NCI-H1930 (cell line): Measurements from ENCODE around the gene FBXW9.
"Not testable (repeated sequence)": the region's sequence is repeated elsewhere in the genome, so short reads cannot be mapped to it uniquely, and the experiment has no call there.

Experiments
- DNase-seq, 2 experiments: peaks; one replicate each; lab custom pipeline; 2025; lab: John Stamatoyannopoulos, UW

The FBXW9 gene

DNA sequence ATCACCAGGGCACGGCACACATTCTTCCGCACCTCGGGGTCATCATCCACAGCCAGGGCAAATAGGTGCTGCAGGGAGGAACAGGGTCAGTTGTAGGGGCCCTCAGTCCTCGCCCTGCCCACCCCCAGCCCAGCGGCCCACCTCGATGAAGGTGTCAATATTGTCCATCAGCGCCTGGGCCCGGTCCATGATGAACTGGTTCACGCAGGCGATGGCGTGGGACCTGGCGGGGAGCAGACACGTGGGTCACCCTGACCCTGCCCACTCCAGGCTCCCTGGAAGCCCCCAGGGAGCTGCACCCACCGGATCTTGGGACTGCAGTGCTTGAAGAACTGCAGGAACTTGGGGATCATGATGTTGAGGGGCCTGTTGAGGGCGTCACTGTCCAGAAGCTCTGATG, 18.7 kb upstream of the FBXW9 start:
- DNase-seq = no peak

DNA sequence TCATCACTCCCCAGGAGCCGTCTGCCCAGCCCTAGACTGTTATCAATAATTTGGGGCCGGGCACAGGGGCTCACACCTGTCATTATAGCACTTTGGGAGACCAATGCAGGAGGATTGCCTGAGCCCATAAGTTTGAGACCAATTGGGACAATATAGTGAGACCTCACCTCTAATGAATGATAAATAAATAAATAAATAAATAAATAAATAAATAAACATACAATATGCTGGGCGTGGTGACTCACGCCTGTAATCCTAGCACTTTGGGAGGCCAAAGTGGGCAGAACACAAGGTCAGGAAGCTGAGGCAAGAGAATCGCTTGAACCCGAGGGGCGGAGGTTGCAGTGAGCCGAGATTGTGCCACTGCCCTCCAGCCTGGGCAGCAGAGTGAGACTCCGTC, 16.9 kb upstream of the FBXW9 start:
- DNase-seq = not testable (repeated sequence)

DNA sequence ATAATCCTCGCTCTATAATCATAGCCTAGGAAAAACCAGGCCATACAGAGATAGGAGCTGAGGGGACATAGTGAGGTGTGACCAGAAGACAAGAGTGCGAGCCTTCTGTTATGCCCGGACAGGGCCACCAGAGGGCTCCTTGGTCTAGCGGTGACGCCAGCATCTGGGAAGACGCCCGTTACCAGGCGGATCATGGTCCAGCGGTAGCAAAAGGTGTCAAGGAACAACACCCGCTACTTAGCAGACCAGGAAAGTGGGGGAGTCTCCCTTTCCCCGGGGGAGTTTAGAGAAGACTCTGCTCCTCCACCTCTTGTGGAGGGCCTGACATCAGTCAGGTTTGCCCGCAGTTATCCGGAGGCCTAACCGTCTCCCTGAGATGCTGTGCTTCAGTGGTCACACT, 15.6 kb upstream of the FBXW9 start:
- DNase-seq = not testable (repeated sequence)

DNA sequence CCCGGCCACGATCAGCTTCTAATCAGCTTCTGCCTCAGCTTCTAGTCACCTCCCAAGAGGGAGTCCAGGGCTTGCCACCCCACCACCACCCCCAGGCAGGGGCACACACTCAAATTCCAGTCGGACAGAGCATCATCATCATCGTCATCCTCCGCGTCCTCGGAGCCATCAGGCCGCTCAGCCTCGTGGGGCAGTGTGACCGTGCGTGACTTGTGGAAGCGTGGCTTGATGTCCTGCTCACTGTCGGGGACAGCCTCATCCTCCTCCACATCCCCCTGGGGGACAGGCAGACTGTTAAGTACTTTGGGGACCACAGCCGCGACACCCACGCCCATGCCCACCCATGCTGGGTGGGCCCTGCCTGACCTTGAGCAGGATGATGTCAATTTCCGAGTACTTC, 14.8 kb upstream of the FBXW9 start:
- DNase-seq = no peak

DNA sequence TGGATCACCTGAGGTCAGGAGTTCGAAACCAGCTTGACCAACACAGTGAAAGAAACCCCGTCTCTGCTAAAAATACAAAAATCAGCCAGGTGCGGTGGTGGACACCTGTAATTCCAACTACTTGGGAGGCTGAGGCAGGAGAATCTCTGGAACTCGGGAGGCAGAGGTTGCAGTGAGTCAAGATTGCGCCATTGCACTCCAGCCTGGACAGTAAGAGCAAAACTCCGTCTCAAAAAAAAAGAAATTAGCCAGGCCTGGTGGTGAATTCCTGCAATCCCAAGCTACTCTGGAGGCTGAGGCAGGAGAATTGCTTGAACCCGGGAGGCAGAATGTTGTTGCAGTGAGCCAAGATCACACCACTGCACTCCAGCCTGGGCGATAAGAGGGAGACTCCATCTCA, 12.2 kb upstream of the FBXW9 start:
- no peak for DNase-seq

DNA sequence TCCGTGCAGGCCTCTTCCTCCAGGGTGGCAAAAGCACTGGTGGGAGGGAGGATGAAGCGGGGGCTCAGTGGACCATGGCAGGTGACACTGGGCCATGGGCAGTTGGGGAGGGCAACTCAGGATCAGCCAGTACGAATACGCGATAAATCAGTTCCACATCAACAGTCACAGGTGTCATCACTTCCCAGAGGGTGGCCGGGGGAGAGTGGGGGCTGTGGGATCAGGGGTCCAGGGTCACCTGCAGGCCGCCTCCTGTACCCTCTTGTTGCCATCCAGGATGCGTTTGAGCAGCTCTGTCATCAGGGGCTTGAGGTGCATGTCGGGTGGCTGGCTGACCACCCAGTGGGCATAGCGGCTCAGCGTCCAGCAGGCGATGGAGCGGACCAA, 9.9 kb upstream of the FBXW9 start:
- DNase-seq = no peak

DNA sequence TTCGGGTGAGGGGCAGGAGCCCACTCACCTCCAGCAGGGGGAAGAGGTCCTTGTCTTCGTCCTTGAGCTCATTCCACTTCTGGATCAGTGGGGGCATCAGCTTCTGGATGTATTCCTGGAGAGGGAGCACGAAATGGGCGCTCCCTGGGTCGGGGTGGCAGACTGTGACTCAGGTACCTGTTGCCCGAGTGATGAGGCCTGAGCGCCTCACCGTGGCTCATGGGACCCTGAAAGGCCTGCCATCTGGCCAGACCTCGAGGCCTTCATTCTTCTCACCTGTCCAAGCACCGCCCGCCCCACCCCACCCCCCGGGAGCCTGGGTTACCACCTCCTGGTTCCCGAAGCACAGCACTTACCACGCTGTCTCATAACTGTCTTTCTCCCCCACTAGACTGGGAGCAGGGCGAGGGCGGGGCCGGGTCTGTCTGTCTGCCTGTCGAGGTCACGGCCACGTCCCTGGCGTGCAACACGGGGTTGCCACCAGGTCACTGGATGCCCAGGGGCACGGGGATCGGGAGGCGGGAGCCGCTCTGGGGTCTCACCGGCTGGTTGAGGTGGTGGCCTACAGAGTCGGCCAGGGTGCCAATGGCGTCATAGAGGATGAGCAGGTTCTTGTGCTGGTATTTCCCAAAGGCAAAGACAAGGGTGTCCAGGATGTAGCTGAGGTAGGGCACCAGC, 9.4 kb upstream of the FBXW9 start:
- DNase-seq = no peak

DNA sequence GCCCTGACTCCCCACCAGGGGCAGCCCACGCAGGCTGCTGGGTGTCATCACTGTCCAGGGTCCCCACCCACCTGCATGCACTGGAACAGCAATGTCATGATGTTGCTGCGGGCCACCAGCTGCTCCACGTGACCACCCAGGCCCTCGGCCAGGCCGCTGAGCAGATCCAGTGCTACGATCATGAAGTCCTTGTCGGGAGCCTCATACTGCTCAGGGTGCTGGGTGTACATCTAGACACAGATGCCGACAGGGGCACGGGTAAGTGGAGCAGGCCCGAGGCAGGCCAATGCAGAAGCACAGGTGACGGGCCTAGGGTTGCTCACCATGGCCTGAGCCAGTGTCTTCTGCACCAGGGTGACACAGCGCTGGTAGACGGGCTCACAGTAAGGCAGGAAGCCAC, 8.7 kb upstream of the FBXW9 start:
- DNase-seq = no peak

DNA sequence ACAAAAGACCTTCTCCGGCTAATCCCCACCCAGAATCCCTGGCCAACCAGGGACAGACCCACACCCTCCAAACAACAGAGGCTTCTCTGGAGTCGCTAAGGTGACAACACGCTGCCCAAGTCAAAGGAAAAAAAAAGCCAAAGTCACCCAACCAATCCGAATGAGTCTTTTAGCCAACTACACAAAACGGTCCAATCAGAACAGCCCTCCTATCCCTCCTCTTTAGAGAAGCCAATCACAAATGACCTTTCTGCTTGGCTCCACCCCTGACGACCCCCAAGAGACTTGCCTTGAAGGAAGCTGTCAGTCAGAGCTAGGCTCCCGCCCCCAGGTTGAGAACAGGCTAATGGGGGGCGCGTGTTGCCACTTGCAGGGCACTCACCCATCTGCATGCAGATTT, 6.6 kb upstream of the FBXW9 start:
- peak in 1 of 2 experiments; percentile 52 for DNase-seq

DNA sequence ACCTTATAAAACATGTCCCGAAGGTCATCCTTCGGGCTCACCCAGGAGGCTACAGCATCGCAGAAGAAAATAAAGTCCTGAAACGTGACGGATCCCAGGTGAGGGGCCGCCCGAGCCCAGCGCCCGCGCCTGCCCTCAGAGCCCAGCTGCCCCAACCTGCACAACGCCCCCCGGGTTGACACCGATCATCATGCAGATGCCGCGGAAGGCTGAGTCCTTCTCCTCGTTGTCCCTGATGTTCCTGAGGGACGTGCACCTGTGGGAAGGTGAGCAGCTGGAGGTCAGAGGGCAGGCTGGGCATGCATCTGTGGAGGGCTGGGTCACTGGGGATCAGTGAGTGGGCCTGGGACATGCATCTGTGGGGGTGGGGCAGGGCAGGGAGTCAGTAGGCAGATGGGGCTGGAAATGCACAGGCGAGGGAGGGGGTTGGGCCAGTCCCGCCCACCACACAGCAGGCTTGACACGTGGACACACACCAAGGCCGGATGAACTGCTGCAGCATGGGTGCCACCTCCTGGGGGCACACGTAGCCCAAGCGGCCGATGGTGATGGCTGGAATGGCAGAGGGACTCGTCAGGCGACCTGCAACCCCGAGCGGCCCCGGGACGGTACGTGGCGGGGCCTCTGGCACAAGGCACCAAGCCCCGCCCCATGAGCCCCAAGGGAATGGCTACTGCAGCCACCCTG, 5.3 kb upstream of the FBXW9 start:
- no peak for DNase-seq

DNA sequence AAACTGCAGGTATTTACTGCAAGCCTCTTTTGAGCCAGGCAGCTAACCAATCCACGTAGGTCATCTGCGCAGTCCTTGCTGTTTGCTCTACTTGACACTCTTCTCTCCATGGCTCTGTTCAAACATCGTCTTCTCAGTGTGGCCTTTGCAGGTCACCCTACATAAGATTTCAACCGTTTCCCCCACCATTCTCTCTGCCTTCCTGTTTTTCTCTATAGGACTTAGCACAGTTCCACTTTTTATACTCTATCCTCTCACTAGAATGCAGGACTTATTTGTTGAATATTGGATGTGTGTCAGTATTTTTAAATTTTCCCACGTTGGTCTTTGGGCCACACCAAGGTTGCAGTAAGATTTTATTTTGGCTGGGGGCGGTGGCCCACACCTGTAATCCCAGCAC, 1.7 kb upstream of the FBXW9 start:
- no peak for DNase-seq

DNA sequence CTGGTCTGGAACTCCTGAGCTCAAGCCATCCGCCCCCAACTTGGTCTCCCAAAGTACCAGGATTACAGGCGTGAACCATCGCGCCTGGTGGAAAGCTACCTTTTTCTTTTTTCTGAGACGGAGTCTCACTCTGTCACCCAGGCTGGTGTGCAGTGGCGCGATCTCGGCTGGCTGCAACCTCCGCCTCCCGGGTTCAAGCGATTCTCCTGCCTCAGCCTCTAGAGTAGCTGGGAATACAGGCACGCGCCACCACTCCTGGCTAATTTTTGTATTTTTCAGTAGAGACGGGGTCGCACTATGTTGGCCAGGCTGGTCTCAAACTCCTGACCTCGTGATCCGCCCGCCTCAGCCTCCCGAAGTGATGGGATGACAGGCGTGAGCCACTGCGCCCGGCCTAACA, 994 bp upstream of the FBXW9 start:
- not testable (repeated sequence) for DNase-seq

DNA sequence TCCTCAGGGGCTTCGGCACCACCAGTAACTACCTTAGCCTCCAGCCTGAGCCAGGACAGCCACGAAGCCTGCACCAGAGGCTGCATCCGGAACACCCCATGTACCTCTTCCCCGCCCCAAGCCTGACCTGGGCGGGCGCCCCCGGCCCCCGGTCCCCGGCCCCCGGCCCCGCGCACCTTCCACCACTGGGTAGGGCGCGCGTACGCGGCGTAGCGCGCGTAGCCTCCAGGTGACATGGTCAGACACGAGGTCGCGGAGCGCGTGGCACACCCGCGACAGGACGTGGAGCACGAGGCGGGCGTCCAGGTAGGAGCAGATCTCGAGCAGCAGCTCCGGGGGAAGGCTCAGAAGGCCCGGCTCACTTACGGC, 450 bp downstream of the FBXW9 start:
- DNase-seq = no peak

DNA sequence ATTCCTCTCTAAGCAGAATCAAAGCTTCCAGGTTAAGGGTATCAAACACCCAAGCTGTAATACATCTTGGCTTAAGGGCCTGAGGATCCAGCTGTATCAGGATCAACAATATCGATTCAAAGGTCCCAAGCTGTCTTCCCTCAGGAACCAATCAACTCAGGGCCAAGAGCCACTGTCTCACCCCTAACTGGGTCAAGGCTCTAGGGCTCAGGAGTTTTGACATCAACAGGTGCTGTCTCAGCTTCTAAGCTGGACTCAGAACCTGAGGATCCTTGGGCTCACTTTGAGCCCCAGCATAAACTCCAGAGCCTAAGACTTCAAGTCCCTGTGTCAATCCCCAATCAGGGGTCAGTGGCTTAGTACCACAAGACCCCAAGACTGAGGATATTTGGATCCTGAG, 917 bp downstream of the FBXW9 start:
- no peak for DNase-seq

DNA sequence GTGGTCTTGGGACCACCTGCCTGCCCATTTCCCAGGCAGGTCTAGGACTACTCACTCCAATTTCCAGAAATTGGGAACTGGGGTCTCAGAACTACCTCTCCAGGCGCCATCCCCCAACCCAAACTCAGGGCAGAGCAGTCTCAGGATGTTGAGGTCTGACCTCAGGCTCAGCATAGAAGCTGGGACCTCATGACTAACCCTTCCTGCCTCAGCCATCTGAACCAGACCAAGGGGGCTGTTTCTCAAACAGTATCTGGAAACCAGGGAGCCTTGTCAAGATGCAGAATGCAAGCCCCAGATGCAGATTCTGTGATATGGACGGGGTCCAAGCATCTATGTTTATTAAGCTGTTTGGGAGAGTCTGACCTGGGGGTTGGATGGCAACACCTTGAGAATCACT, 1.3 kb downstream of the FBXW9 start:
- DNase-seq = no peak

DNA sequence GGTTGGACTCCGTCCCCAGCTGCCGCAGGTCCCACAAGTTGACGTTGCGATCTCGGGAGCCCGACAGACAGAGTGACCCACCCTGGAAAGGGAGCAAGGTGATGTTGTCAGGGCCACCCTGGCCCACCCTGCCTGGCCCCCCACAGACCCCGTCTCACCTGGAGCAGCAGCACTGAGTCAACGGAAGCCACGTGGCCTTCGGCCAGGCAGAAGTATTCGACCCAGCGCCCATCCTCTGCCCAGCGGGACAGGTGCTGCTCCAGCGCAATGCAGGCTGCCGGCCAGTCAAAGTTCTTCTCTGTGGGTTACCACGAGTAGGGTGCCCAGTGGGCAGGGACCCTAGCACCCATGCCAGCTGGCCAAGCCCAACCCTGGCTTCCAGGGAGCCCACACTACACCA, 1.8 kb downstream of the FBXW9 start:
- DNase-seq = no peak

DNA sequence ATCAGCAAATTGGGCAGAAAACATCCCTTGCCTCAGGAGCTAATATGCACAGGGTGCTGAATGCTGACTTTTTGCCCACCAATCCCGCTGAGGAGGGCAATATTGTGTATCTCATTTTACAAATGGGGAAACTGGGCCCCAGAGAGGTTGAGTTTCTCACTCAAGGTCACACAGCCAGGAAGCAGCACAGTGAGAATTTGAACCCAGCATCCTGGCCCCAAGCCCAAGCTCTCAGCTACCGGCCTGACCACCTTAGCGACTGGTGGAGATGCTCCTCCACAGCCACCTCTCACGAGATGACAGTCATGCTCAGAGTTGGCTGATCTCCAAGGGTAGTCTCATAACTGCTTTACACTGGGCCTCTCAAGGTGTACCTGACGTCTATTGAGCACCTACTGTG, 3.5 kb downstream of the FBXW9 start:
- no peak for DNase-seq

DNA sequence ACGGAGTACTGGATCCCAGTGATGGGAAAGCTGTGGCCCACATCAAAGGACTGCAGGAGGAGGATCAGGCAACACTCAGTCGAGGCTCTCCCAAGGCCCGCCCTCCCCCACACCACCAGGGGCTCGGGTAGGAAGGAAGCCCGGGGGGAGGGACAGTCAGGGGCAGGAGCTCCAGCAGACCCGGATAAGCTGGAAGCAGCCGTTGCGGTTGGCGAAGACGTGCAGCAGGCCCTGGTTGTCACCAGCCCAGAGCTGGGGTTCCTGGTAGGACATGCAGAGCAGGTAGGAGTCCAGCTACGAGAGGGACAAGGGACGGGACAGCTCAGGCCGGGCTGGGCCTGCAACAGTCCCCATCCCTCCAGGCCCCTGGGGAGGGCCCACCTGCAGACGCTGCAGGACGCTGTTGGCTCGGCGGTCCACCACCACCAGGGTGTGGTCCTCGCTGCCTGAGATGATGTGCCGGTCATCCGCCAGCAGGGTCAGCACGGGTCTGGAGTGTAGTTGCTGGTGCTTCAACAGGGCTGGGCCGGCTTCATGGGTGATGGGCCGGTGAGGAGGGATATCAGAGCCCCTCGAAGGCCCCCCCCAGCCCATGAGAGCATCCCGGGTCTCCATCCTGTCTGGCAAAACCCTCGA, 6.7 kb downstream of the FBXW9 start:
- no peak for DNase-seq

DNA sequence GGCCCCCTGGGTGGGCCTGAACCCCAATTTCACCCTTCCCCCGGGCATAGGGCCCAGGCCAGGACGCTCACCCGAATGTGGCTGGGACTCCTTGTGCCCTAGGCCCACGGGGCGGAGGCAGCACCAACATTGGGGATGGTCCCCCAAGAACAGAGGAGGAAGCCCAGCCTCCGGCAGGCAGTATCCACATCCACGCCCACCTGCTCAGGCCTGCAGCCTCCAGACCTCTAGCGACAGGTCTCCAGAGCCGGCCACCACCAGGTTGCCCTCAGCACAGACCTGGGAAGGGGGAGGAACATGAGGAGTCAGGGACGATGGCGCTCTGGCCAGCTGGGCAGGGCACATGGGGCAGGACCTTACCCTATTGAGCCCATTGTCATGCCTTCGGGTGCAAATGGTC, 7.4 kb downstream of the FBXW9 start:
- no peak for DNase-seq

DNA sequence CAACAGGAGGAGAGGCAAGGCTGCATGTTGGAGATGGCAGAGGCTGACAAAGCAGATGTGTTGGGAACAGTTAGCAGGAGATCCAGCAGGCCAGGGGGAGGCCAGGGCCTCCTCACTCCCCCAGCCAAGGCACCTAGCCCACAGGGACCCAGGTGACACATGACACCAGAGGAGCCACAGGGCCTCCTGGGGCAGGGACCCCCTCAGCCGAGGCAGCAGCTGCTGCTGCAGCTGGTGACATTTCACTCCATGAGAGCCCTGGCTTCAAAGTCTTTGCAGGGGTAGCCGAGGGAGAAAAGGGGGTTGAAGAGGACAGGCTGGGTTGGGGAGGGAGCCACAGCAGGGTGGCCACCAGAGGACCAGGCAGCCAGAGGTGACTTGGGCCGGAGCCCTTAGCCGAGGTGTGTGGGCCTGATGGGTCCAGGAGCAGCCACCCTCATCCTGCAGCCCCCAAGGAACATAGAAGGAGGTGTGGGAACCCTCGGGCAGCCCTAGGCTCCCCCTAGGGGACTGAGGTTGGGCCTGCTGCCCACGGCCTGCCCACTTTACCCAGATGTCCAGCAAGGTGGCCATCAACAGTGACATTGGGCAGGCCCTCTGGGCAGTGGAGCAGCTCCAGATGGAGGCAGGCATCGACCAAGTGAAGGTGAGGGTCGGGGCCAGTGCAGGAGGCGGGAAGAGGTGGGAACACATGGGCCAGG, 8.8 kb downstream of the FBXW9 start, which contains the start of gene GNG14:
GNG14 (plus strand) TSS at position 503 of the 701 bp plus-strand sequence; CDS start at position 554, 51 bp downstream.
- no peak for DNase-seq

DNA sequence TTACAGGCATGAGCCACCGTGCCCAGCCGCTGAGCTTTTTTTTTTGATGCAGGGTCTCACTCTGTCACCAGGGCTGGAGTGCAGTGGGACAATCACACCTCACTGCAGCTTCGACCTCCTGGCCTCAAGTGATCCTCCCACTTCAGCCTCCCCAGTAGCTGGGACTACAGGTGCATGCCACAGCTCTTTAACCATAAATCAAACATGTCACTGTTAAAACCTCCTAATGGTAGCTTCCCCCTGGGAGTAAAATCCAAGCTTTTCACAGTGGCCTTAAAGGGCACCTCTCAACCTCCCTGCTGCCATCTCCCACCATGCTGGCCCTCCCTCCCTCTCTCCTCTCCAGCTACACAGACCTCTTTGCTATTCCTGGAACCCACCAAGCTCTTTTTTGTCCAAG, 10.6 kb downstream of the FBXW9 start:
- no peak for DNase-seq

DNA sequence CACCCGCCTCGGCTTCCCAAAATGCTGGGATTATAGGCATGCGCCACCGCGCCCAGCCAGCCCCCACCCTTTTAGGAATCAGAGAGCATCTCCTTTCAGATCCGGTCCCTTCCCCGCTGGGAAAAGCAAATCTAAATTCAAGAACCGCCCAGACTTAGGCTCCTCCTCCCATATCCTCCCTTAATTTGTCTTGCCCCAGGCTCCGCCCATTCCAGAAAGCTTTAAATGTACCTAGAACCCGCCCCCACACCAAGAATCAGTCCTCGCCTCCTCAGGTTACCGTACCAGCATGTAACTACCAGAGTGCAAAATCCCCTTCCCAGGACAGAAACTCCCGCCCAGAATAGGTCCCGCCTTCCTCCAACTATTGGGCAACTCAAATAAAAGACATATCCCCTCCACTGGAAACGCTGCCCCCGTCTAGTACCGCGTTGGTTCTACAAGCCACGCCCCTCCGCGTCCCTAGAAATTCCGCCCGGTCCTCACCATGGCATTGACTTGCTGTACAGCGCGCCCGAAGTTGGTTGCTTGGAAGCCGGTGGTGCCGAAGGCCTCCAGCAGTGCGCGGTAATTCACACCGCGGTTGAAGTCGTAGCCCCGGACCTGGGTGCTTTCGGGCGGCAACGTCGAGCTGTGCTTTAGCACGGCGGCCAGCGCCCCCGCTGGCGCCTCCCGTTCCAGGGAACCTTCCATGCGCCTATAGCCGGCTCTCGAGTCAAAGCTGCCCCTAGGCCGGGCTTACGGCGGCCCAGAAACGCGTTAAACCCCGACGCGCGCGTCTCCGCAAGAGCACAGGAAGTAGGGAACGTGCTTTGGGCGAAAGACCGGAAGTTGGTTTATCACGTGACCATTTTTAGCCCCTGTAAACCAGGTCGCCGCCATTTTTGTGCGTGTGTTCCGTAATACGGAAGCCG, 15.1 kb downstream of the FBXW9 start, which contains the start of gene DHPS:
DHPS (minus strand) TSS at position 807 of the 914 bp plus-strand sequence; CDS start at position 693, 114 bp downstream.
- DNase-seq = peak; percentile 83 to 92
